Activated naive CD8-positive, alpha-beta T cell treated with anti-CD3 and anti-CD28 coated beads, Interleukin-2, amount 10 ng/mL, durations not matched to agents 7 days and 5 days (primary cell): Measurements from ENCODE around the gene ZNF184. TPM values are rescaled to one million over a fixed set of nuclear protein-coding genes. Genes with fewer than 3 reads are reported as not detected.

ENCODE experiments used
- ATAC-seq: fragments of 150-1000 bp; cut with Tn5 transposase; one replicate; pipeline ENCODE4 v1.10.0; 2021; ENCODE audit warnings: low read depth, moderate library complexity
- POLR2A ChIA-PET: fragments of 350-600 bp; sonication (Branson Sonifier 250); formaldehyde crosslinking; loops from one replicate; lab custom pipeline; 2021; ENCODE audit warnings: antibody characterized with exemption; lab: Charles Lee
- DNase-seq: peaks from one replicate; pipeline ENCODE4 v3.0.0; 2021
- H3K27ac Mint-ChIP-seq: one replicate; pipeline ENCODE4 v1.8.0; 2022; ENCODE audit warnings: mild to moderate bottlenecking, mixed read lengths
- H3K27me3 Mint-ChIP-seq: one replicate; pipeline ENCODE4 v1.8.0; 2022; ENCODE audit warnings: mild to moderate bottlenecking, moderate library complexity, mixed read lengths
- H3K36me3 Mint-ChIP-seq: one replicate; pipeline ENCODE4 v1.8.0; 2021; ENCODE audit warnings: mild to moderate bottlenecking, mixed read lengths
- H3K4me1 Mint-ChIP-seq: one replicate; pipeline ENCODE4 v1.8.0; 2021; ENCODE audit warnings: mixed read lengths
- H3K4me3 Mint-ChIP-seq: one replicate; pipeline ENCODE4 v1.8.0; 2022; ENCODE audit warnings: mild to moderate bottlenecking, moderate library complexity, mixed read lengths
- H3K9me3 Mint-ChIP-seq: one replicate; pipeline ENCODE4 v1.8.0; 2021; ENCODE audit warnings: mixed read lengths
- total RNA-seq, 2 experiments: library from RNA; stranded (reverse); gene quantifications; one replicate each; pipeline ENCODE4 v1.2.3, GENCODE V29; 2021

ZNF184 gene
- total RNA-seq, 2 experiments from 2014 or later: 13.1 to 14.1 TPM

- H3K4me3 Mint-ChIP-seq: no peak overlapping the region
Observed at GRCh38 chr6:27476090-27476489, 3.2 kb upstream of the ZNF184 start.

GRCh38 chr6:27474672-27475071, 1.8 kb upstream of the ZNF184 start:
- DNase-seq (no peak), ATAC-seq (no peak)
- Mint-ChIP-seq H3K36me3 (peaks cover 15% of the 10 kb centered on the region), H3K9me3 (no peaks in the 10 kb centered on the region), H3K4me1 (peaks cover 25% of the 10 kb centered on the region), H3K27me3 (no peaks in the 10 kb centered on the region), H3K27ac (no peak overlapping the region), H3K4me3 (no peak overlapping the region)
- POLR2A ChIA-PET: no interaction called here

More at GRCh38 chr6:27476090-27476489, 3.2 kb upstream of the ZNF184 start:
- ATAC-seq (no peak), DNase-seq (no peak)
- Mint-ChIP-seq H3K9me3 (no peaks in the 10 kb centered on the region), H3K36me3 (peaks cover 7% of the 10 kb centered on the region), H3K4me1 (peaks cover 19% of the 10 kb centered on the region), H3K27me3 (no peaks in the 10 kb centered on the region), H3K27ac (no peak overlapping the region)
- POLR2A ChIA-PET: interaction anchor here (1.3 kb wide), 1 partner anchor 390 kb away, joined by 3 read pairs; a partner anchor contains a TSS

- H3K27ac Mint-ChIP-seq: no peak overlapping the region
- peak overlapping the region; percentile 92 for H3K4me3 Mint-ChIP-seq
- ATAC-seq (no peak), DNase-seq (no peak)
- POLR2A ChIA-PET: no interaction called here
- H3K27me3 Mint-ChIP-seq: no peaks in the 10 kb centered on the region
- H3K36me3 Mint-ChIP-seq: peaks cover 21% of the 10 kb centered on the region
- H3K9me3 Mint-ChIP-seq: no peaks in the 10 kb centered on the region
- peaks cover 27% of the 10 kb centered on the region for H3K4me1 Mint-ChIP-seq
Observed at GRCh38 chr6:27474172-27474465, 1.2 kb upstream of the ZNF184 start.

- peaks cover 40% of the 10 kb centered on the region for H3K36me3 Mint-ChIP-seq
- ATAC-seq (peak; percentile 41), DNase-seq (no peak)
- POLR2A ChIA-PET: interaction anchor here (0.6 to 2.2 kb wide), 17 partner anchors 9 to 418 kb away, joined by 3 to 17 read pairs (median 6); partner anchors contain the start of gene ZNF391
- peak overlapping the region; percentile 92 for H3K4me3 Mint-ChIP-seq
- peak overlapping the region; percentile 95 for H3K27ac Mint-ChIP-seq
- no peaks in the 10 kb centered on the region for H3K27me3 Mint-ChIP-seq
- peaks cover 33% of the 10 kb centered on the region for H3K4me1 Mint-ChIP-seq
- H3K9me3 Mint-ChIP-seq: peaks cover 9% of the 10 kb centered on the region
Observed at GRCh38 chr6:27472182-27472616, 706 bp downstream of the ZNF184 start.

GRCh38 chr6:27471365-27472115, 1.4 kb downstream of the ZNF184 start:
- H3K27me3 Mint-ChIP-seq: no peaks in the 10 kb centered on the region
- no peak for DNase-seq
- peaks cover 33% of the 10 kb centered on the region for H3K4me1 Mint-ChIP-seq
- H3K9me3 Mint-ChIP-seq: peaks cover 14% of the 10 kb centered on the region
- peak overlapping the region; percentile 95 for H3K27ac Mint-ChIP-seq
- H3K4me3 Mint-ChIP-seq: peak overlapping the region; percentile 92
- POLR2A ChIA-PET: interaction anchor here (1.1 to 2.2 kb wide), 5 partner anchors 9 to 325 kb away, joined by 4 to 11 read pairs (median 6); partner anchors contain the start of gene ZNF391
- no peak for ATAC-seq
- peaks cover 46% of the 10 kb centered on the region for H3K36me3 Mint-ChIP-seq

GRCh38 chr6:27470023-27470422, 2.9 kb downstream of the ZNF184 start:
- Mint-ChIP-seq H3K4me3 (peak overlapping the region; percentile 20), H3K4me1 (peaks cover 33% of the 10 kb centered on the region), H3K27me3 (no peaks in the 10 kb centered on the region), H3K36me3 (peaks cover 58% of the 10 kb centered on the region), H3K27ac (no peak overlapping the region), H3K9me3 (peaks cover 19% of the 10 kb centered on the region)
- no peak for DNase-seq
- POLR2A ChIA-PET: no interaction called here
- no peak for ATAC-seq

- ATAC-seq (no peak), DNase-seq (no peak)
- H3K4me1 Mint-ChIP-seq: peaks cover 31% of the 10 kb centered on the region
- no peak overlapping the region for H3K27ac Mint-ChIP-seq
- peaks cover 75% of the 10 kb centered on the region for H3K36me3 Mint-ChIP-seq
- H3K9me3 Mint-ChIP-seq: peaks cover 22% of the 10 kb centered on the region
- H3K4me3 Mint-ChIP-seq: no peak overlapping the region
- H3K27me3 Mint-ChIP-seq: no peaks in the 10 kb centered on the region
- POLR2A ChIA-PET: no interaction called here
Observed at GRCh38 chr6:27468334-27468733, 4.6 kb downstream of the ZNF184 start.

GRCh38 chr6:27452496-27452897, 20.4 kb downstream of the ZNF184 start:
- no peak overlapping the region for H3K27ac Mint-ChIP-seq
- H3K4me3 Mint-ChIP-seq: no peak overlapping the region
- ATAC-seq: no peak
- no peaks in the 10 kb centered on the region for H3K27me3 Mint-ChIP-seq
- H3K36me3 Mint-ChIP-seq: peaks cover 84% of the 10 kb centered on the region
- DNase-seq: no peak
- POLR2A ChIA-PET: no interaction called here
- H3K9me3 Mint-ChIP-seq: peaks cover 66% of the 10 kb centered on the region
- H3K4me1 Mint-ChIP-seq: no peaks in the 10 kb centered on the region

GRCh38 chr6:27451660-27452390, 21.1 kb downstream of the ZNF184 start:
- ATAC-seq: no peak
- POLR2A ChIA-PET: no interaction called here
- H3K36me3 Mint-ChIP-seq: peaks cover 82% of the 10 kb centered on the region
- no peaks in the 10 kb centered on the region for H3K4me1 Mint-ChIP-seq
- no peak overlapping the region for H3K4me3 Mint-ChIP-seq
- H3K27me3 Mint-ChIP-seq: no peaks in the 10 kb centered on the region
- no peak for DNase-seq
- no peak overlapping the region for H3K27ac Mint-ChIP-seq
- peaks cover 64% of the 10 kb centered on the region for H3K9me3 Mint-ChIP-seq

- POLR2A ChIA-PET: no interaction called here
- H3K9me3 Mint-ChIP-seq: peaks cover 46% of the 10 kb centered on the region
- H3K4me3 Mint-ChIP-seq: no peak overlapping the region
- no peak overlapping the region for H3K27ac Mint-ChIP-seq
- no peaks in the 10 kb centered on the region for H3K27me3 Mint-ChIP-seq
- H3K4me1 Mint-ChIP-seq: no peaks in the 10 kb centered on the region
- DNase-seq: no peak
- no peak for ATAC-seq
- peaks cover 54% of the 10 kb centered on the region for H3K36me3 Mint-ChIP-seq
Observed at GRCh38 chr6:27448456-27448855, 24.4 kb downstream of the ZNF184 start.

- Mint-ChIP-seq H3K9me3 (peaks cover 19% of the 10 kb centered on the region), H3K36me3 (peaks cover 17% of the 10 kb centered on the region), H3K4me3 (no peak overlapping the region), H3K27ac (no peak overlapping the region), H3K4me1 (no peaks in the 10 kb centered on the region), H3K27me3 (no peaks in the 10 kb centered on the region)
- ATAC-seq (no peak), DNase-seq (no peak)
- POLR2A ChIA-PET: no interaction called here
Observed at GRCh38 chr6:27442932-27443331, 30.0 kb downstream of the ZNF184 start.

- Mint-ChIP-seq H3K4me1 (no peaks in the 10 kb centered on the region), H3K9me3 (peaks cover 18% of the 10 kb centered on the region), H3K27me3 (no peaks in the 10 kb centered on the region), H3K4me3 (no peak overlapping the region), H3K36me3 (peaks cover 11% of the 10 kb centered on the region), H3K27ac (no peak overlapping the region)
- POLR2A ChIA-PET: no interaction called here
- ATAC-seq: no peak
- no peak for DNase-seq
Observed at GRCh38 chr6:27441001-27441400, 31.9 kb downstream of the ZNF184 start.

- Mint-ChIP-seq H3K4me1 (no peaks in the 10 kb centered on the region), H3K36me3 (peaks cover 7% of the 10 kb centered on the region), H3K27ac (no peak overlapping the region), H3K9me3 (peaks cover 23% of the 10 kb centered on the region), H3K4me3 (no peak overlapping the region), H3K27me3 (no peaks in the 10 kb centered on the region)
- POLR2A ChIA-PET: no interaction called here
- no peak for ATAC-seq
- DNase-seq: no peak
Observed at GRCh38 chr6:27439371-27439770, 33.5 kb downstream of the ZNF184 start.

- Mint-ChIP-seq H3K27me3 (no peaks in the 10 kb centered on the region), H3K27ac (no peak overlapping the region), H3K36me3 (peaks cover 3% of the 10 kb centered on the region), H3K4me3 (no peak overlapping the region), H3K9me3 (peaks cover 22% of the 10 kb centered on the region), H3K4me1 (peaks cover 2% of the 10 kb centered on the region)
- POLR2A ChIA-PET: no interaction called here
- no peak for ATAC-seq
- DNase-seq: no peak
Observed at GRCh38 chr6:27433714-27434113, 39.2 kb downstream of the ZNF184 start.
